ENCODE measurements around the gene ABLIM1.

GRCh38 chr10:114618722-114619121 lies 39.4 kb downstream of the ABLIM1 start:
- TF ChIP-seq CTCF (IDR thresholded peaks at IDR 0.05) (no peak), POLR2A (IDR thresholded peaks at IDR 0.05) (no peak)

Data from testis (tissue), 2 donors.